WTC11 (cell line): ENCODE measurements around the gene SELENOV.

ENCODE experiments used
- GABPB1 ChIP-seq: sonication (generic); formaldehyde crosslinking; IDR thresholded peaks from 2 replicates; pipeline ENCODE4 v1.8.1; 2023; ENCODE audit warnings: mild to moderate bottlenecking, missing genetic modification reagents
- NFE2L1 ChIP-seq: sonication (generic); formaldehyde crosslinking; IDR thresholded peaks from 2 replicates; pipeline ENCODE4 v1.8.1; 2023; ENCODE audit warnings: missing genetic modification reagents
- RELA ChIP-seq: sonication (generic); formaldehyde crosslinking; IDR thresholded peaks from 2 replicates; pipeline ENCODE4 v1.8.1; 2022; ENCODE audit warnings: missing genetic modification reagents, mild to moderate bottlenecking, borderline replicate concordance
- TP53 ChIP-seq: sonication (generic); formaldehyde crosslinking; IDR thresholded peaks from 2 replicates; pipeline ENCODE4 v1.8.1; 2023; ENCODE audit warnings: mild to moderate bottlenecking, missing genetic modification reagents
- ZNF138 ChIP-seq: sonication (generic); formaldehyde crosslinking; conservative IDR thresholded peaks from 2 replicates; pipeline ENCODE4 v1.8.1; 2022; ENCODE audit warnings: mild to moderate bottlenecking, moderate library complexity, missing genetic modification reagents
- ZNF416 ChIP-seq: fragments of 250-450 bp; sonication (Bioruptor Pico); IDR thresholded peaks from 2 replicates; pipeline ENCODE4 v1.9.0; 2021; ENCODE audit warnings: mild to moderate bottlenecking, inconsistent platforms
- ZNF423 ChIP-seq: fragments of 250-450 bp; sonication (Bioruptor Pico); IDR thresholded peaks from 2 replicates; pipeline ENCODE4 v2.1.2; 2022; ENCODE audit warnings: mild to moderate bottlenecking, moderate library complexity
- TF ChIP-seq, protein P1 (sequence below): sonication (generic); formaldehyde crosslinking; conservative IDR thresholded peaks from 2 replicates; pipeline ENCODE4 v1.8.1; 2023; ENCODE audit warnings: mild to moderate bottlenecking, low read depth, missing genetic modification reagents, moderate library complexity
- TF ChIP-seq, protein P2 (sequence below): fragments of 200-600 bp; IDR thresholded peaks from 2 replicates; pipeline ENCODE4 v1.8.0; 2022; ENCODE audit warnings: antibody characterized with exemption
- TF ChIP-seq, protein P3 (sequence below): sonication (generic); formaldehyde crosslinking; IDR thresholded peaks from 2 replicates; pipeline ENCODE4 v1.8.0; 2022; ENCODE audit warnings: mild to moderate bottlenecking, missing genetic modification reagents

DNA sequence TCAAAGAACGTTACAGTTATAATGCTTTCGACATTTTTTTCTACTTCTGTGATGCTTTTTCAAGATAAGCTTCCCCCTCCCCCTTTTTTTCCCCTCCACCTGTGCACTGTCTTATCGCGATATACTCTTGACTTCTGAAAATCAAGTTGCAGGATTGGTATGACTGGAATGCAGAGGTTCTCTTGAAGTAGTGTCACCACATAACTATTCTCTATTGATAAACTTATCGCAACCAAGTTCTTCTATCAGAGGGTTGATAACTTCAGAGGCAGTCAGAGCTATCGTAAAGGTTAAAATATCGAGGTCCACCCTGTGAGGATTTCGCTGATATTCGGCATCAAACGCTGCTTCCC is 24.2 kb downstream of the SELENOV start:
- TF ChIP-seq, protein P1, sequence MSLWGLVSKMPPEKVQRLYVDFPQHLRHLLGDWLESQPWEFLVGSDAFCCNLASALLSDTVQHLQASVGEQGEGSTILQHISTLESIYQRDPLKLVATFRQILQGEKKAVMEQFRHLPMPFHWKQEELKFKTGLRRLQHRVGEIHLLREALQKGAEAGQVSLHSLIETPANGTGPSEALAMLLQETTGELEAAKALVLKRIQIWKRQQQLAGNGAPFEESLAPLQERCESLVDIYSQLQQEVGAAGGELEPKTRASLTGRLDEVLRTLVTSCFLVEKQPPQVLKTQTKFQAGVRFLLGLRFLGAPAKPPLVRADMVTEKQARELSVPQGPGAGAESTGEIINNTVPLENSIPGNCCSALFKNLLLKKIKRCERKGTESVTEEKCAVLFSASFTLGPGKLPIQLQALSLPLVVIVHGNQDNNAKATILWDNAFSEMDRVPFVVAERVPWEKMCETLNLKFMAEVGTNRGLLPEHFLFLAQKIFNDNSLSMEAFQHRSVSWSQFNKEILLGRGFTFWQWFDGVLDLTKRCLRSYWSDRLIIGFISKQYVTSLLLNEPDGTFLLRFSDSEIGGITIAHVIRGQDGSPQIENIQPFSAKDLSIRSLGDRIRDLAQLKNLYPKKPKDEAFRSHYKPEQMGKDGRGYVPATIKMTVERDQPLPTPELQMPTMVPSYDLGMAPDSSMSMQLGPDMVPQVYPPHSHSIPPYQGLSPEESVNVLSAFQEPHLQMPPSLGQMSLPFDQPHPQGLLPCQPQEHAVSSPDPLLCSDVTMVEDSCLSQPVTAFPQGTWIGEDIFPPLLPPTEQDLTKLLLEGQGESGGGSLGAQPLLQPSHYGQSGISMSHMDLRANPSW (CRISPR knock-in tag) = no peak
- TF ChIP-seq, protein P2, sequence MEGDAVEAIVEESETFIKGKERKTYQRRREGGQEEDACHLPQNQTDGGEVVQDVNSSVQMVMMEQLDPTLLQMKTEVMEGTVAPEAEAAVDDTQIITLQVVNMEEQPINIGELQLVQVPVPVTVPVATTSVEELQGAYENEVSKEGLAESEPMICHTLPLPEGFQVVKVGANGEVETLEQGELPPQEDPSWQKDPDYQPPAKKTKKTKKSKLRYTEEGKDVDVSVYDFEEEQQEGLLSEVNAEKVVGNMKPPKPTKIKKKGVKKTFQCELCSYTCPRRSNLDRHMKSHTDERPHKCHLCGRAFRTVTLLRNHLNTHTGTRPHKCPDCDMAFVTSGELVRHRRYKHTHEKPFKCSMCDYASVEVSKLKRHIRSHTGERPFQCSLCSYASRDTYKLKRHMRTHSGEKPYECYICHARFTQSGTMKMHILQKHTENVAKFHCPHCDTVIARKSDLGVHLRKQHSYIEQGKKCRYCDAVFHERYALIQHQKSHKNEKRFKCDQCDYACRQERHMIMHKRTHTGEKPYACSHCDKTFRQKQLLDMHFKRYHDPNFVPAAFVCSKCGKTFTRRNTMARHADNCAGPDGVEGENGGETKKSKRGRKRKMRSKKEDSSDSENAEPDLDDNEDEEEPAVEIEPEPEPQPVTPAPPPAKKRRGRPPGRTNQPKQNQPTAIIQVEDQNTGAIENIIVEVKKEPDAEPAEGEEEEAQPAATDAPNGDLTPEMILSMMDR = no peak
- no peak for TF ChIP-seq NFE2L1
- TF ChIP-seq ZNF423 (CRISPR knock-in tag) = no peak
- no peak for TF ChIP-seq ZNF416 (CRISPR knock-in tag)
- TF ChIP-seq GABPB1 (CRISPR knock-in tag) = no peak
- TF ChIP-seq, protein P3, sequence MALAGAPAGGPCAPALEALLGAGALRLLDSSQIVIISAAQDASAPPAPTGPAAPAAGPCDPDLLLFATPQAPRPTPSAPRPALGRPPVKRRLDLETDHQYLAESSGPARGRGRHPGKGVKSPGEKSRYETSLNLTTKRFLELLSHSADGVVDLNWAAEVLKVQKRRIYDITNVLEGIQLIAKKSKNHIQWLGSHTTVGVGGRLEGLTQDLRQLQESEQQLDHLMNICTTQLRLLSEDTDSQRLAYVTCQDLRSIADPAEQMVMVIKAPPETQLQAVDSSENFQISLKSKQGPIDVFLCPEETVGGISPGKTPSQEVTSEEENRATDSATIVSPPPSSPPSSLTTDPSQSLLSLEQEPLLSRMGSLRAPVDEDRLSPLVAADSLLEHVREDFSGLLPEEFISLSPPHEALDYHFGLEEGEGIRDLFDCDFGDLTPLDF (CRISPR knock-in tag) = no peak
- TF ChIP-seq TP53 = no peak
- no peak for TF ChIP-seq RELA (CRISPR knock-in tag)
- no peak for TF ChIP-seq ZNF138
